Measurements from ENCODE around the gene DHRS7.

DNA sequence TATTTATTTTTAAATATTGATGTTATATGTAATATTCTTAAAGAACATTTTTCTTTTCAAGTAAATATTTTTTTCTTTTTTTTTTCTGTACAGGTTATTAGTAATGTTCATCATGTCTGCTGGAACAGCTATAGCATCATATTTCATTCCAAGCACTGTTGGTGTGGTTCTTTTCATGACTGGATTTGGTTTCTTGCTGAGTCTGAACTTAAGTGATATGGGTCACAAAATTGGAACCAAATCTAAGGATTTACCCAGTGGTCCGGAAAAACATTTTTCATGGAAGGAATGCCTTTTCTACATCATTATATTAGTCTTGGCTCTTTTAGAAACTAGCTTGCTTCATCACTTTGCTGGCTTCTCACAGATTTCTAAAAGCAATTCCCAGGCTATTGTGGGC lies 50.3 kb downstream of the DHRS7 start:
- no peak for TF ChIP-seq EZH2 (IDR thresholded peaks at IDR 0.05; ENCODE audit: low read depth, unreplicated experiment)
- TF ChIP-seq, protein P1, sequence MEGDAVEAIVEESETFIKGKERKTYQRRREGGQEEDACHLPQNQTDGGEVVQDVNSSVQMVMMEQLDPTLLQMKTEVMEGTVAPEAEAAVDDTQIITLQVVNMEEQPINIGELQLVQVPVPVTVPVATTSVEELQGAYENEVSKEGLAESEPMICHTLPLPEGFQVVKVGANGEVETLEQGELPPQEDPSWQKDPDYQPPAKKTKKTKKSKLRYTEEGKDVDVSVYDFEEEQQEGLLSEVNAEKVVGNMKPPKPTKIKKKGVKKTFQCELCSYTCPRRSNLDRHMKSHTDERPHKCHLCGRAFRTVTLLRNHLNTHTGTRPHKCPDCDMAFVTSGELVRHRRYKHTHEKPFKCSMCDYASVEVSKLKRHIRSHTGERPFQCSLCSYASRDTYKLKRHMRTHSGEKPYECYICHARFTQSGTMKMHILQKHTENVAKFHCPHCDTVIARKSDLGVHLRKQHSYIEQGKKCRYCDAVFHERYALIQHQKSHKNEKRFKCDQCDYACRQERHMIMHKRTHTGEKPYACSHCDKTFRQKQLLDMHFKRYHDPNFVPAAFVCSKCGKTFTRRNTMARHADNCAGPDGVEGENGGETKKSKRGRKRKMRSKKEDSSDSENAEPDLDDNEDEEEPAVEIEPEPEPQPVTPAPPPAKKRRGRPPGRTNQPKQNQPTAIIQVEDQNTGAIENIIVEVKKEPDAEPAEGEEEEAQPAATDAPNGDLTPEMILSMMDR (conservative IDR thresholded peaks at IDR 0.05; ENCODE audit: low read depth in 2 of 2) = no peak
- TF ChIP-seq, protein P2, sequence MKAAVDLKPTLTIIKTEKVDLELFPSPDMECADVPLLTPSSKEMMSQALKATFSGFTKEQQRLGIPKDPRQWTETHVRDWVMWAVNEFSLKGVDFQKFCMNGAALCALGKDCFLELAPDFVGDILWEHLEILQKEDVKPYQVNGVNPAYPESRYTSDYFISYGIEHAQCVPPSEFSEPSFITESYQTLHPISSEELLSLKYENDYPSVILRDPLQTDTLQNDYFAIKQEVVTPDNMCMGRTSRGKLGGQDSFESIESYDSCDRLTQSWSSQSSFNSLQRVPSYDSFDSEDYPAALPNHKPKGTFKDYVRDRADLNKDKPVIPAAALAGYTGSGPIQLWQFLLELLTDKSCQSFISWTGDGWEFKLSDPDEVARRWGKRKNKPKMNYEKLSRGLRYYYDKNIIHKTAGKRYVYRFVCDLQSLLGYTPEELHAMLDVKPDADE (IDR thresholded peaks at IDR 0.05) = no peak
- TF ChIP-seq POLR2AphosphoS5 (IDR thresholded peaks at IDR 0.05; ENCODE audit: low read depth) = no peak
- TF ChIP-seq EZH2phosphoT487 (IDR thresholded peaks at IDR 0.05; ENCODE audit: unreplicated experiment) = no peak
- TF ChIP-seq, protein P3, sequence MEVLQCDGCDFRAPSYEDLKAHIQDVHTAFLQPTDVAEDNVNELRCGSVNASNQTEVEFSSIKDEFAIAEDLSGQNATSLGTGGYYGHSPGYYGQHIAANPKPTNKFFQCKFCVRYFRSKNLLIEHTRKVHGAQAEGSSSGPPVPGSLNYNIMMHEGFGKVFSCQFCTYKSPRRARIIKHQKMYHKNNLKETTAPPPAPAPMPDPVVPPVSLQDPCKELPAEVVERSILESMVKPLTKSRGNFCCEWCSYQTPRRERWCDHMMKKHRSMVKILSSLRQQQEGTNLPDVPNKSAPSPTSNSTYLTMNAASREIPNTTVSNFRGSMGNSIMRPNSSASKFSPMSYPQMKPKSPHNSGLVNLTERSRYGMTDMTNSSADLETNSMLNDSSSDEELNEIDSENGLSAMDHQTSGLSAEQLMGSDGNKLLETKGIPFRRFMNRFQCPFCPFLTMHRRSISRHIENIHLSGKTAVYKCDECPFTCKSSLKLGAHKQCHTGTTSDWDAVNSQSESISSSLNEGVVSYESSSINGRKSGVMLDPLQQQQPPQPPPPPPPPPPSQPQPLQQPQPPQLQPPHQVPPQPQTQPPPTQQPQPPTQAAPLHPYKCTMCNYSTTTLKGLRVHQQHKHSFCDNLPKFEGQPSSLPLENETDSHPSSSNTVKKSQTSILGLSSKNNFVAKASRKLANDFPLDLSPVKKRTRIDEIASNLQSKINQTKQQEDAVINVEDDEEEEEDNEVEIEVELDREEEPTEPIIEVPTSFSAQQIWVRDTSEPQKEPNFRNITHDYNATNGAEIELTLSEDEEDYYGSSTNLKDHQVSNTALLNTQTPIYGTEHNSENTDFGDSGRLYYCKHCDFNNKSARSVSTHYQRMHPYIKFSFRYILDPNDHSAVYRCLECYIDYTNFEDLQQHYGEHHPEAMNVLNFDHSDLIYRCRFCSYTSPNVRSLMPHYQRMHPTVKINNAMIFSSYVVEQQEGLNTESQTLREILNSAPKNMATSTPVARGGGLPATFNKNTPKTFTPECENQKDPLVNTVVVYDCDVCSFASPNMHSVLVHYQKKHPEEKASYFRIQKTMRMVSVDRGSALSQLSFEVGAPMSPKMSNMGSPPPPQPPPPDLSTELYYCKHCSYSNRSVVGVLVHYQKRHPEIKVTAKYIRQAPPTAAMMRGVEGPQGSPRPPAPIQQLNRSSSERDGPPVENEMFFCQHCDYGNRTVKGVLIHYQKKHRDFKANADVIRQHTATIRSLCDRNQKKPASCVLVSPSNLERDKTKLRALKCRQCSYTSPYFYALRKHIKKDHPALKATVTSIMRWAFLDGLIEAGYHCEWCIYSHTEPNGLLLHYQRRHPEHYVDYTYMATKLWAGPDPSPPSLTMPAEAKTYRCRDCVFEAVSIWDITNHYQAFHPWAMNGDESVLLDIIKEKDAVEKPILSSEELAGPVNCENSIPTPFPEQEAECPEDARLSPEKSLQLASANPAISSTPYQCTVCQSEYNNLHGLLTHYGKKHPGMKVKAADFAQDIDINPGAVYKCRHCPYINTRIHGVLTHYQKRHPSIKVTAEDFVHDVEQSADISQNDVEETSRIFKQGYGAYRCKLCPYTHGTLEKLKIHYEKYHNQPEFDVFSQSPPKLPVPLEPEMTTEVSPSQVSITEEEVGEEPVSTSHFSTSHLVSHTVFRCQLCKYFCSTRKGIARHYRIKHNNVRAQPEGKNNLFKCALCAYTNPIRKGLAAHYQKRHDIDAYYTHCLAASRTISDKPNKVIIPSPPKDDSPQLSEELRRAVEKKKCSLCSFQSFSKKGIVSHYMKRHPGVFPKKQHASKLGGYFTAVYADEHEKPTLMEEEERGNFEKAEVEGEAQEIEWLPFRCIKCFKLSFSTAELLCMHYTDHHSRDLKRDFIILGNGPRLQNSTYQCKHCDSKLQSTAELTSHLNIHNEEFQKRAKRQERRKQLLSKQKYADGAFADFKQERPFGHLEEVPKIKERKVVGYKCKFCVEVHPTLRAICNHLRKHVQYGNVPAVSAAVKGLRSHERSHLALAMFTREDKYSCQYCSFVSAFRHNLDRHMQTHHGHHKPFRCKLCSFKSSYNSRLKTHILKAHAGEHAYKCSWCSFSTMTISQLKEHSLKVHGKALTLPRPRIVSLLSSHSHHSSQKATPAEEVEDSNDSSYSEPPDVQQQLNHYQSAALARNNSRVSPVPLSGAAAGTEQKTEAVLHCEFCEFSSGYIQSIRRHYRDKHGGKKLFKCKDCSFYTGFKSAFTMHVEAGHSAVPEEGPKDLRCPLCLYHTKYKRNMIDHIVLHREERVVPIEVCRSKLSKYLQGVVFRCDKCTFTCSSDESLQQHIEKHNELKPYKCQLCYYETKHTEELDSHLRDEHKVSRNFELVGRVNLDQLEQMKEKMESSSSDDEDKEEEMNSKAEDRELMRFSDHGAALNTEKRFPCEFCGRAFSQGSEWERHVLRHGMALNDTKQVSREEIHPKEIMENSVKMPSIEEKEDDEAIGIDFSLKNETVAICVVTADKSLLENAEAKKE (CRISPR knock-in tag; IDR thresholded peaks at IDR 0.05) = no peak
- TF ChIP-seq, protein P4, sequence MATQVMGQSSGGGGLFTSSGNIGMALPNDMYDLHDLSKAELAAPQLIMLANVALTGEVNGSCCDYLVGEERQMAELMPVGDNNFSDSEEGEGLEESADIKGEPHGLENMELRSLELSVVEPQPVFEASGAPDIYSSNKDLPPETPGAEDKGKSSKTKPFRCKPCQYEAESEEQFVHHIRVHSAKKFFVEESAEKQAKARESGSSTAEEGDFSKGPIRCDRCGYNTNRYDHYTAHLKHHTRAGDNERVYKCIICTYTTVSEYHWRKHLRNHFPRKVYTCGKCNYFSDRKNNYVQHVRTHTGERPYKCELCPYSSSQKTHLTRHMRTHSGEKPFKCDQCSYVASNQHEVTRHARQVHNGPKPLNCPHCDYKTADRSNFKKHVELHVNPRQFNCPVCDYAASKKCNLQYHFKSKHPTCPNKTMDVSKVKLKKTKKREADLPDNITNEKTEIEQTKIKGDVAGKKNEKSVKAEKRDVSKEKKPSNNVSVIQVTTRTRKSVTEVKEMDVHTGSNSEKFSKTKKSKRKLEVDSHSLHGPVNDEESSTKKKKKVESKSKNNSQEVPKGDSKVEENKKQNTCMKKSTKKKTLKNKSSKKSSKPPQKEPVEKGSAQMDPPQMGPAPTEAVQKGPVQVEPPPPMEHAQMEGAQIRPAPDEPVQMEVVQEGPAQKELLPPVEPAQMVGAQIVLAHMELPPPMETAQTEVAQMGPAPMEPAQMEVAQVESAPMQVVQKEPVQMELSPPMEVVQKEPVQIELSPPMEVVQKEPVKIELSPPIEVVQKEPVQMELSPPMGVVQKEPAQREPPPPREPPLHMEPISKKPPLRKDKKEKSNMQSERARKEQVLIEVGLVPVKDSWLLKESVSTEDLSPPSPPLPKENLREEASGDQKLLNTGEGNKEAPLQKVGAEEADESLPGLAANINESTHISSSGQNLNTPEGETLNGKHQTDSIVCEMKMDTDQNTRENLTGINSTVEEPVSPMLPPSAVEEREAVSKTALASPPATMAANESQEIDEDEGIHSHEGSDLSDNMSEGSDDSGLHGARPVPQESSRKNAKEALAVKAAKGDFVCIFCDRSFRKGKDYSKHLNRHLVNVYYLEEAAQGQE (IDR thresholded peaks at IDR 0.05; ENCODE audit: unreplicated experiment) = no peak
- no peak for TF ChIP-seq CREB1 (CRISPR knock-in tag; IDR thresholded peaks at IDR 0.05; ENCODE audit: low read depth)
- TF ChIP-seq JUNB (IDR thresholded peaks at IDR 0.05; ENCODE audit: unreplicated experiment) = no peak
- TF ChIP-seq STAT1 (IDR thresholded peaks at IDR 0.05; ENCODE audit: unreplicated experiment) = no peak
